Smooth muscle cell of trachea (primary cell): ENCODE data around the gene GRHPR. TPM values are rescaled to one million over a fixed set of nuclear protein-coding genes. Genes with fewer than 3 reads are reported as not detected.

ENCODE experiments used
- total RNA-seq: library from RNA; depleted of rRNA; stranded (reverse); fragments of >200 nt; gene quantifications from 2 replicates; pipeline ENCODE4 v1.2.1, GENCODE V29; 2014

The GRHPR gene
- 107 and 139 TPM in 2 replicates for total RNA-seq

DNA sequence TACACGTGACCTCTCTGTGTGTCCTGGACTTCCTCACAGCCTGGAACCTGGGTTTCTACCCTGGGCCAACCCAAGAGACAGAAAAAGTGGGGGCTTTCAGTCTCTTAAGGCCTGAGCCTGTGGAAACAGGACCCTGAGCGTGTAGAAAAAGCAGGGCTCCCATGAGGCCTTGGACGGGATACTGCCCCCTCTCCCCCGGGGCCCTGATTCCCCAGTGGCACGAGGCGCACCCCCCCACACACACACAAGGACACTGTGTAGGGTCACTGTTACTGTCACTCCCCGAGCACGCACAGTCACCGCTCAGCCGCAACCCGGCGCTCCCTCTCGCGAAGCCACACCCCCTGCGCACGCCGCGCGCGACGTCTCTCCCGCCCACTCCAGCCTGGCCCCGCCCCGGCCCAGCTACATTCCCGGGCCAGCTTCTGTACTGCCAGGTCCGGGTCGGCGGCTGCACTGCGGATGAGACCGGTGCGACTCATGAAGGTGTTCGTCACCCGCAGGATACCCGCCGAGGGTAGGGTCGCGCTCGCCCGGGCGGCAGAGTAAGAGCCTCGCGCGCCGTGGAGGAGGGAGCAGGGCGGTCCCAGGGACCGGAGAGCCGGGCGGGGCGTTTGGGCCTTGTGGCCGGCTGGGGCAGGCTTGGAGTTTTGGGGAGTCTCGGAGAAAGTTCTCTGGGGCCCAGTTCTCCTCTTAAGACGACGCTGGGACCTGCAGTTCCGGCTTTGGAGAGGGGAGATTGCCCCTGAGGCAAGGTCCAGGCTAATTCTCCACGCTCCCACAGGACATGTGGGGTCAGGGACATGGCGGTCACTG, at the start of gene GRHPR:
Gene GRHPR (plus strand): TSS at position 408 of the 816 bp plus-strand sequence. CDS start 55 bp downstream, at position 463.

GRCh38 chr9:37465249-37466036, 42.9 kb downstream of the GRHPR start, which contains the start of gene ZBTB5:
Gene ZBTB5, minus strand, starts transcription at chr9:37465450. Its CDS starts 22,899 bp downstream, at chr9:37442551.

GRCh38 chr9:37485389-37486255, 63.1 kb downstream of the GRHPR start, which contains the start of gene POLR1E:
Gene POLR1E, plus strand, starts transcription at chr9:37485948. Its CDS starts 100 bp downstream, at chr9:37486048.

Other genes with a start within 250 kb of the GRHPR start
- gene ZBTB5, start 42.8 kb downstream of the GRHPR start, total RNA-seq, result 5.5 and 6.7 TPM in 2 replicates
- 37.4 and 41.3 TPM in 2 replicates for gene POLR1E, start 63.3 kb downstream of the GRHPR start, total RNA-seq
- gene FBXO10, start 153.7 kb downstream of the GRHPR start, total RNA-seq, result 9.9 and 23.0 TPM in 2 replicates
- gene TOMM5, start 169.9 kb downstream of the GRHPR start, total RNA-seq, result 129 and 149 TPM in 2 replicates
- not detected in 2 replicates for gene FRMPD1, start 228.3 kb downstream of the GRHPR start, total RNA-seq